ENCODE results near the gene ANXA7.

- TF ChIP-seq CTCF (conservative IDR thresholded peaks at IDR 0.05) (no peak), ZFX (IDR thresholded peaks at IDR 0.05) (no peak)
These were observed 30.6 kb upstream of the ANXA7 start for GRCh38 chr10:73444457-73444856.

Measured in C4-2B (cell line).